Hematopoietic multipotent progenitor cell treated with erythropoietin and hydrocortisone succinate and interleukin-3 and kit ligand, for 17 days (in vitro differentiated cells): ENCODE measurements around the gene CCDC182.

Experiments used
- DNase-seq: peaks from one replicate; pipeline ENCODE4 v3.0.0-alpha.2; 2015; ENCODE audit warnings: low spot score

The CCDC182 gene

GRCh38 chr17:57757735-57758134 lies 12.6 kb upstream of the CCDC182 start:
- no peak for DNase-seq

GRCh38 chr17:57756951-57757350 lies 11.9 kb upstream of the CCDC182 start:
- no peak for DNase-seq

- DNase-seq = no peak
These were observed 10.5 kb upstream of the CCDC182 start for GRCh38 chr17:57755480-57756070.

GRCh38 chr17:57752031-57752905 lies 7.2 kb upstream of the CCDC182 start:
- no peak for DNase-seq

GRCh38 chr17:57751348-57751971 lies 6.4 kb upstream of the CCDC182 start:
- no peak for DNase-seq

GRCh38 chr17:57750895-57751294 lies 5.8 kb upstream of the CCDC182 start:
- no peak for DNase-seq

- DNase-seq = no peak
These were observed 5.2 kb upstream of the CCDC182 start for GRCh38 chr17:57750109-57750871.

GRCh38 chr17:57749701-57750100 lies 4.6 kb upstream of the CCDC182 start:
- no peak for DNase-seq

- peak; percentile 29 for DNase-seq
These were observed 2.3 kb upstream of the CCDC182 start for GRCh38 chr17:57747221-57748017.

GRCh38 chr17:57746221-57746620 lies 1.1 kb upstream of the CCDC182 start:
- DNase-seq = no peak

- DNase-seq = no peak
These were observed 616 bp downstream of the CCDC182 start for GRCh38 chr17:57744195-57745170.

- no peak for DNase-seq
These were observed 4.9 kb downstream of the CCDC182 start for GRCh38 chr17:57740235-57740528.

GRCh38 chr17:57739402-57740234 lies 5.5 kb downstream of the CCDC182 start:
- DNase-seq = peak; percentile 8

GRCh38 chr17:57737450-57737849 lies 7.6 kb downstream of the CCDC182 start:
- no peak for DNase-seq

GRCh38 chr17:57735707-57736106 lies 9.4 kb downstream of the CCDC182 start:
- DNase-seq = no peak

GRCh38 chr17:57735230-57735629 lies 9.9 kb downstream of the CCDC182 start:
- no peak for DNase-seq

- no peak for DNase-seq
These were observed 12.0 kb downstream of the CCDC182 start for GRCh38 chr17:57733085-57733484.

- no peak for DNase-seq
These were observed 13.0 kb downstream of the CCDC182 start for GRCh38 chr17:57732062-57732461.

- no peak for DNase-seq
These were observed 14.9 kb downstream of the CCDC182 start for GRCh38 chr17:57730026-57730701.
